Natural killer cell treated with Interleukin-12 subunit alpha and Interleukin-12 subunit beta and Interleukin-15 and Interleukin-18, amount 100 ng/mL, for 72 hours (primary cell): Measurements from ENCODE around the gene CSNK1G2. TPM values are rescaled to one million over a fixed set of nuclear protein-coding genes. Genes with fewer than 3 reads are reported as not detected.
A peak's percentile ranks its signal among the peaks of the same experiment; 100 is the strongest.

ENCODE experiments used
- ATAC-seq, 2 donors: fragments of 150-1000 bp; cut with Tn5 transposase in 1 of 2; sonication (Bioruptor Pico), chemical (Tn5 transposase) in 1 of 2; 2 replicates each; pipeline ENCODE4 v1.10.0; 2021
- DNase-seq: peaks from one replicate; pipeline ENCODE4 v3.0.0; 2022; ENCODE audit warnings: low spot score
- H3K27ac Mint-ChIP-seq, 2 donors: 1 replicate in 1 of 2; 2 replicates in 1 of 2; pipeline ENCODE4 v1.8.0; 2022; ENCODE audit warnings: mixed read lengths in 2 of 2, mild to moderate bottlenecking in 1 of 2, moderate library complexity in 1 of 2
- H3K27me3 Mint-ChIP-seq, 2 donors: 1 replicate in 1 of 2; 2 replicates in 1 of 2; pipeline ENCODE4 v1.8.0; 2022; ENCODE audit warnings: mixed read lengths in 2 of 2
- H3K36me3 Mint-ChIP-seq: one replicate; pipeline ENCODE4 v1.8.0; 2022; ENCODE audit warnings: mixed read lengths
- H3K4me1 Mint-ChIP-seq, 2 donors: 1 replicate in 1 of 2; 2 replicates in 1 of 2; pipeline ENCODE4 v1.8.0; 2022; ENCODE audit warnings: low read depth in 2 of 2, mixed read lengths in 2 of 2, mild to moderate bottlenecking in 1 of 2
- H3K4me3 Mint-ChIP-seq: one replicate; pipeline ENCODE4 v1.8.0; 2022; ENCODE audit warnings: mixed read lengths
- H3K9me3 Mint-ChIP-seq: 2 replicates; pipeline ENCODE4 v1.8.0; 2022; ENCODE audit warnings: mixed read lengths
- total RNA-seq, 2 donors: library from RNA; stranded (reverse); gene quantifications; one replicate each; pipeline ENCODE4 v1.2.3, GENCODE V29; 2022

The CSNK1G2 gene
- total RNA-seq, 2 donors from 2014 or later: 57.5 to 103 TPM

DNA sequence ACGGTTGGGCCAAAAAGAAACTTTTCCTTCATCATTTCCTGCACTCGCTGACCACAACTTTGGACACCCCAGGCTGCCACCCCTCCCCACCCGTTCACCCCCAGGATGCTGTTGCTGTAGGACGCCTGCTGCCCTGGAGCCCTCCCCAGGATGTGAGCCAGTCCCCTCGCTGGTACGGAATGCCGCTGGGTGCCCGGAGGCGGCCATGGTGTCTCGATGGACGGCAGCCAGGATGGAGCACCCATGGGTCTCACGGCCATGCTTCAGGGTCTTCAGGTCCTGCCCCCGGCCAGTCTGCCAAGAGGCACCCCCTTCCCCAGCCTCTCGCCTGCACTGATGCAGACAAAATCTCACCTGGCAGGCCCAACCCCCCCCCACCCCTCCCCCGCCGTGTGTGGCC lies 15.4 kb upstream of the CSNK1G2 start:
- DNase-seq: no peak
- ATAC-seq: no peak
- no peak overlapping the region for H3K27ac Mint-ChIP-seq
- H3K36me3 Mint-ChIP-seq: no peaks in the 10 kb centered on the region
- H3K4me1 Mint-ChIP-seq: peaks cover 9 to 14% of the 10 kb centered on the region in 2 donors
- no peaks in the 10 kb centered on the region for H3K9me3 Mint-ChIP-seq
- H3K27me3 Mint-ChIP-seq: no peaks in the 10 kb centered on the region
- H3K4me3 Mint-ChIP-seq: no peak overlapping the region

- peak; percentile 92 to 93 for ATAC-seq
- H3K27ac Mint-ChIP-seq: peak overlapping the region in 1 of 2 donors; percentile 43
- H3K36me3 Mint-ChIP-seq: no peaks in the 10 kb centered on the region
- peak overlapping the region; percentile 62 for H3K4me3 Mint-ChIP-seq
- peak; percentile 87 for DNase-seq
- no peaks in the 10 kb centered on the region for H3K27me3 Mint-ChIP-seq
- no peaks in the 10 kb centered on the region for H3K9me3 Mint-ChIP-seq
- peaks cover 9 to 18% of the 10 kb centered on the region in 2 donors for H3K4me1 Mint-ChIP-seq
These were observed 11.8 kb upstream of the CSNK1G2 start for GRCh38 chr19:1929021-1929742.

GRCh38 chr19:1931445-1931844 lies 9.5 kb upstream of the CSNK1G2 start:
- H3K36me3 Mint-ChIP-seq: no peaks in the 10 kb centered on the region
- H3K4me1 Mint-ChIP-seq: peaks cover 15 to 24% of the 10 kb centered on the region in 2 donors
- ATAC-seq (no peak), DNase-seq (no peak)
- no peak overlapping the region for H3K27ac Mint-ChIP-seq
- no peak overlapping the region for H3K4me3 Mint-ChIP-seq
- peaks cover 3% of the 10 kb centered on the region for H3K9me3 Mint-ChIP-seq
- no peaks in the 10 kb centered on the region for H3K27me3 Mint-ChIP-seq

GRCh38 chr19:1932395-1932794 lies 8.6 kb upstream of the CSNK1G2 start:
- ATAC-seq (no peak), DNase-seq (no peak)
- Mint-ChIP-seq H3K27me3 (no peaks in the 10 kb centered on the region), H3K27ac (no peak overlapping the region), H3K36me3 (no peaks in the 10 kb centered on the region), H3K4me3 (no peak overlapping the region), H3K9me3 (peaks cover 3% of the 10 kb centered on the region), H3K4me1 (peaks cover 14 to 28% of the 10 kb centered on the region in 2 donors)

- peak; percentile 28 for DNase-seq
- Mint-ChIP-seq H3K27me3 (no peaks in the 10 kb centered on the region), H3K4me1 (peaks cover 6 to 21% of the 10 kb centered on the region in 2 donors), H3K36me3 (no peaks in the 10 kb centered on the region), H3K4me3 (no peak overlapping the region), H3K27ac (no peak overlapping the region), H3K9me3 (peaks cover 3% of the 10 kb centered on the region)
- no peak for ATAC-seq
These were observed 7.7 kb upstream of the CSNK1G2 start for GRCh38 chr19:1933244-1933643.

GRCh38 chr19:1933942-1934341 lies 7.0 kb upstream of the CSNK1G2 start:
- Mint-ChIP-seq H3K9me3 (peaks cover 3% of the 10 kb centered on the region), H3K36me3 (no peaks in the 10 kb centered on the region), H3K4me1 (peaks cover 6 to 21% of the 10 kb centered on the region in 2 donors), H3K27me3 (no peaks in the 10 kb centered on the region), H3K4me3 (no peak overlapping the region), H3K27ac (no peak overlapping the region)
- ATAC-seq (no peak), DNase-seq (peak; percentile 38)

DNA sequence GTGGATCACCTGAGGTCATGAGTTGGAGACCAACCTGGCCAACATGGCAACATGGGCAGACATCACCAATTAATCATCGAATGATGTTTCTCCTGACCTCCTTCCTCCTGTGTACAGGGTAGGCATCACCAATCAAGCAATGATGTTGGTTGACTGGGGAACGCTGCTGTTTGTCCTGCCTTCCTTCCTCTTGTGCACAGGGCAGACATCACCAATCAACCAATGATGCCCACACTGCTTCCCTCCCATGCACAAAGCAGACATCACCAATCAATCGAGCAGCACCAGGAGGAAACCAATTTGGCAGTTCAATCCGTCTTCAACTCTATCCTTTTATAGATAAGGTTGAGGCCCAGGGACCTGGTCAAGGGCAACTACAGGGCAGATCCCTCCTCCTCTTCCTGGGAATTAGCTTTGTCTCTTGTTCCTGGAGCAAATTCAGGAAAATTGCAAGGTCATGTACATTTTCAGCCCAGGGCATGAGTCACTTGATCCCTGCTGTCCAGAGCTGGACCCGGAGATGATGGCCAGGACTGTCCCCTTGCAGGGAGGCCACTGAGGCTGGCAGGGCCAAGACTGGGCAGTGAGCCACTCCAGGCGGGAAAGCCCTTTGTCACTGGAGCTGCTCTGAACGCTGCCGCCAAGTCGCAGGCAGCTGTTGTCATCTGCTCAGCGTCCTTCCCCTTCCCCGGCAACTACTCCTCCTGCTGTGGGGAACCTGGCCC lies 5.3 kb upstream of the CSNK1G2 start:
- no peaks in the 10 kb centered on the region for H3K27me3 Mint-ChIP-seq
- no peak overlapping the region for H3K27ac Mint-ChIP-seq
- peaks cover 3% of the 10 kb centered on the region for H3K9me3 Mint-ChIP-seq
- H3K36me3 Mint-ChIP-seq: no peaks in the 10 kb centered on the region
- ATAC-seq (no peak), DNase-seq (peak; percentile 34)
- no peak overlapping the region for H3K4me3 Mint-ChIP-seq
- peaks cover 15 to 22% of the 10 kb centered on the region in 2 donors for H3K4me1 Mint-ChIP-seq

GRCh38 chr19:1936430-1936829 lies 4.5 kb upstream of the CSNK1G2 start:
- H3K4me1 Mint-ChIP-seq: peaks cover 15 to 22% of the 10 kb centered on the region in 2 donors
- ATAC-seq (no peak), DNase-seq (no peak)
- no peaks in the 10 kb centered on the region for H3K27me3 Mint-ChIP-seq
- peaks cover 3% of the 10 kb centered on the region for H3K9me3 Mint-ChIP-seq
- H3K27ac Mint-ChIP-seq: peak overlapping the region in 1 of 2 donors; percentile 10
- H3K36me3 Mint-ChIP-seq: no peaks in the 10 kb centered on the region
- no peak overlapping the region for H3K4me3 Mint-ChIP-seq

DNA sequence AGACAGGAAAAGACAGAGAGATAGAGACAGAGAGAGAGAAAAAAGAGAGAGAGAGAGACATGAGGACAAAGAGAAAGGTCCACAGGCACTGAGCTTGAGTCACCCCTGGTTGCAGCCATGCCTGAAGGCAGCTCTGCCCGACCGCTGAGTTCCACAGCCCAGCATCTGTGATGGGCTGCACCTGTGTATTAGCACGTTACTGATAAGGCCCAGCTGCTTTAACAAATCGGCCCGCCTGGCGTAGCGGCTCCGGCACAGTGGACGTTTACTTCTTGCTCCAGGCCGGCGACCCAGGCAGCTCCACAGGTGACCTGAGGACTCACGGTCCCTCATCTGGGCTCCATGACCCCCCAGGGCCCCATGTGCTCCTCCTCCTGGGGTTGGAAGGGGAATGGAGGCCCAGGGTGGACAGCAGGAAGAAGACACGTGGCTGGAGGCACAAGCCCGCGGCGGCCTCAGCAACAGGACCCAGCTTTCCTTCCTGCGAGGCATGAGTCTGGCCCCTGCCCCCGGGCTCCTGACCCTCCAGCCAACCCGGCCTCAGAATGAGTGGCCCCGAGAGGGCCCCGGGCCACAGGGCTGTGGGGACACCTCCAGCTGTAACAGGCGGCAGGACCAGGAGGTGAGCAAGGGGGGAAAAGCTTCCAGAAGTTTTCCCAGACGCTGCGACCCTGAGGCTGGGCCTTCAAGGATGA lies 3.9 kb upstream of the CSNK1G2 start:
- Mint-ChIP-seq H3K4me3 (no peak overlapping the region), H3K9me3 (peaks cover 3% of the 10 kb centered on the region), H3K4me1 (peaks cover 15 to 22% of the 10 kb centered on the region in 2 donors), H3K27me3 (no peaks in the 10 kb centered on the region), H3K36me3 (no peaks in the 10 kb centered on the region), H3K27ac (peak overlapping the region in 1 of 2 donors; percentile 10)
- DNase-seq: peak; percentile 57
- ATAC-seq: no peak

- DNase-seq (no peak), ATAC-seq (no peak)
- H3K9me3 Mint-ChIP-seq: peaks cover 3% of the 10 kb centered on the region
- no peak overlapping the region for H3K4me3 Mint-ChIP-seq
- no peaks in the 10 kb centered on the region for H3K36me3 Mint-ChIP-seq
- peaks cover 21 to 27% of the 10 kb centered on the region in 2 donors for H3K4me1 Mint-ChIP-seq
- no peak overlapping the region for H3K27ac Mint-ChIP-seq
- no peaks in the 10 kb centered on the region for H3K27me3 Mint-ChIP-seq
These were observed 2.9 kb upstream of the CSNK1G2 start for GRCh38 chr19:1938071-1938470.

DNA sequence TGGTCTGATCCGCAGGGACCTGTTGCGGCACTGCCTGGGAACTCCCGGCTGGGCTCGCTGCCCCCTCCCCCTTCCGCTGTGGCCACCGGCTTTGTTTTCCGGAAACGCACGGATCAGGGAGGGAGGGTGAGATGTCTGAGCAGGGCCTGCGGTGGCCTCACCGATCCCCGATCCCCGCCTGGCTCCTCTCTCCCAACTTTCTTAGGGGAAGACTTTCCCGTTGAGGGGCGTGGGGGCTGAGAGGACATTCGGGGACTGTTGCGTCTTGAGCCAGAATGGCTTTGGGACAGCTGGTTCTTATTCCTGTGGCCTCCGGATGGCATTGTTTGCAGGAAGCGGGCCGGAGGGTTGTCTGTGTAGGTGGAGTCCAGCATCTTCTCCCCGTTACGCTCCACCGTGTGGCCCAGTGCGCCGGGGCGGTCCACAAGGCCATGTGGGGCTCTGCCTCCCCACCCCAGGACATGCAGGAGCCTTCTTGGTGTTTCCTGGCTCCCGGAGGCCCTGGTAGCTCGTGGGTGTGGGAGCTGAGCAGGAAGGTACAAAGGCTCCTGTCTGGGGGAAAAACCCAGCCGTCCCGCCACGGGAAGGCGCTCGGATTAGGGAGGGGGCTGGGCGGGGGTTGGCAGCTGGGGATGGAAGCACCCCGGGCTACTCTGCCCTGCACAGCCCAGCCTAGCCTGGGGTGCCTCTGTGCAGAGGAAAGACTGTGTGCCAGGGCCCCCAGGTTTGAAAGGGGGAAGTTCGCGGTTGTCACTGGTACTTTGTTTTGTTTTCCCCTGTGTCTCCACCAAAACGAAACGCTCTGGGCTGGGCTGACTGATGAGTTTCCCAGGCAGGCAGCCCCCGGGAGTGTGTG lies 1.3 kb downstream of the CSNK1G2 start:
- Mint-ChIP-seq H3K4me1 (peaks cover 20 to 23% of the 10 kb centered on the region in 2 donors), H3K36me3 (no peaks in the 10 kb centered on the region), H3K9me3 (no peaks in the 10 kb centered on the region), H3K27me3 (no peaks in the 10 kb centered on the region), H3K27ac (peak overlapping the region; percentile 81 to 90), H3K4me3 (peak overlapping the region; percentile 95)
- DNase-seq (peak; percentile 91), ATAC-seq (peak; percentile 59 to 68)

GRCh38 chr19:1942934-1943555 lies 2.1 kb downstream of the CSNK1G2 start:
- H3K9me3 Mint-ChIP-seq: no peaks in the 10 kb centered on the region
- DNase-seq (peak; percentile 58), ATAC-seq (no peak)
- no peaks in the 10 kb centered on the region for H3K27me3 Mint-ChIP-seq
- peak overlapping the region; percentile 95 for H3K4me3 Mint-ChIP-seq
- peaks cover 20 to 23% of the 10 kb centered on the region in 2 donors for H3K4me1 Mint-ChIP-seq
- peak overlapping the region; percentile 81 to 90 for H3K27ac Mint-ChIP-seq
- no peaks in the 10 kb centered on the region for H3K36me3 Mint-ChIP-seq

DNA sequence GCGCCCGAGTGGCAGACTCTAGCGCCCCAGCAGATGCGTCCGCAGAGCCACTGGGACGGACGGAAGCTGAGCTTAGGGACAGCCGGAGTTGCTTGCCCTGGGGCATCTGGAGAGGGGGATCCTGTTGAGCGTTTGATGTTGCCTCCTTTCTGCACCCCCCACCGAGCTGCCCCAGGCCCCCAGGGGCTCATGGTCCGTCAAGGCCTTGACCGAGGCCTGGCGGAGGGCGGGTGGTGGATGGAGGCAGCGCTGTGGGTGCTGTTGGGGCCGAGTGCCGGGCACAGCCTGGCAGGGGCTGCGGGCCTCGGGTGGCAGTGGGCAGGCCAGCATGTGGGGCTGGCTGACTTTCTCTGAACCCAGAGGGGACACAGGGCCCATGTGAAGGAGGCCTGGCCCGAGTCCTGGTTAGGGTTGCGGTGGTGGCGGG lies 2.7 kb downstream of the CSNK1G2 start:
- DNase-seq (peak; percentile 60), ATAC-seq (no peak)
- peak overlapping the region; percentile 81 to 90 for H3K27ac Mint-ChIP-seq
- H3K36me3 Mint-ChIP-seq: no peaks in the 10 kb centered on the region
- peaks cover 20 to 26% of the 10 kb centered on the region in 2 donors for H3K4me1 Mint-ChIP-seq
- H3K9me3 Mint-ChIP-seq: no peaks in the 10 kb centered on the region
- H3K27me3 Mint-ChIP-seq: no peaks in the 10 kb centered on the region
- H3K4me3 Mint-ChIP-seq: peak overlapping the region; percentile 95
